NCI-H1694 treated with DMSO at 0.1 percent for 48 hours (cell line): ENCODE data around the gene BSPRY.

ENCODE experiments used
- DNase-seq: peaks from one replicate; lab custom pipeline; 2025; lab: John Stamatoyannopoulos, UW

The BSPRY gene

DNA sequence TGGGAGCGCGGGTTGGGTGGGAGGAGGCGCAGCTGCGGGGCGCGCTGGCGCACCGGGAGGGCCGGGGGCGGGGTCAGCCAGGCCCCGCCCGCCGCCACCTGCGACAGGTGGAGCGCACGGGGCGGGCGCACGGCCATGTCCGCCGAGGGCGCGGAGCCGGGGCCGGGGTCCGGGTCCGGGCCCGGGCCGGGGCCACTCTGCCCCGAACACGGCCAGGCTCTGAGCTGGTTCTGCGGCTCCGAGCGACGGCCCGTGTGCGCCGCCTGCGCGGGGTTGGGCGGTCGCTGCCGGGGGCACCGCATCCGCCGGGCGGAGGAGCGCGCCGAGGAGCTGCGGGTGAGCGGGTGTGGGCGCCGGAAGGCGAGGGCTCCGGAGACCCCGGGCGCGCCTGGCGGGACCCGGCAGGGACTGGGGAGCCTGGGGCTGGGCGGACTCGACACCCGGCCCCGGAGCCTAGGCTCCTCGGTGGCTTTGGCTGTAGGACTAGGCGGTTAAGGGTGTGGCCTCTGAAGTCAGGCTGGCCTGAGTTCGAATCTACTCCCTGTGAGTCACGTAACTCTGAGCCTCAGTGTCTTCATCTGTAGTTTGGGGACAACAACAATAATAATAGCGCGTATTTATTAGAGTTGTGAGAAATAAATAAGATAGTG, at the start of gene BSPRY:
Gene BSPRY, plus strand, starts transcription at position 97 of the 650 bp plus-strand sequence. Its CDS starts 39 bp downstream, at position 136.
- DNase-seq, result no peak

DNA sequence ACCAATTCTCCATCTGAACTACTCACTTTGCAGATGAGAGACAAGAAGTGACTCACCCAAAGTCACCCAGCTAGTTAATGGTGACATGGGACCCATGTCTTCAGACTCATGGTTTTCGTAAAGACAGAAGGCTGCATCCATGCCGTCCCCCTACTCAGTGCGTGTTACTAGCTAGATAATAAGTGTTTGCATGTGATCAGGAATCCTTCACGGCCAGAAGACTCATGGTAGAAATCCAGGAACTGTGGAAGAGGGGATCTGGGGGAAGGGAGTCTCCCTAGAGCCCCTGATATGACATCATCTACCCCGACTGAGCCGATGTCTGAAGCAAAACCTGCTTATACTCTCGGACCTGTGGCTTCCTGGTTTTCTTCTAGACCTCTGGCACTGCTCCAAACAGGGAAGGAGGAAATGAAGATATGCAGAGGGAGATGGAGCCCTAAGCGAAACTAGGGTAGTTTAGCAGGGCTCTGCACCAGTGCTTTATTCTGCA, 49.5 kb upstream of the BSPRY start:
- no peak for DNase-seq

DNA sequence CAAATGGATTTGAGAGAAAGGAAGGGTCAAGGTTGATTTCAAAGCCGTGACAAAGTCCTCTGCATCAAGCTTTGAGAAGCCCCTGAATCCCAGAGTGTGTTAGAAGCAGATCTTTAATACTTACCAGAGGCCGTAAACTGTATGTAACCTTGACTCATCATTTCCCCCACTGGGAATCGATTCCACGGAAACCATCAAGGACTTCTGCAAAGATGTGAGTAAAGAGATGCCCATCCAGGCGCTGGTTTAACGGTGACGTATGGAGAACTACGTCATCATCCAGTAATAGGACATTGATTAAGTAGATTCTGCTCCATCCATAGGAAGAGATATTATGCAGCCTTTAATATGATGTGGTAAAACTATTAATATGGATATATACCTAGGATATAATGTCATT, 47.8 kb upstream of the BSPRY start:
- no peak for DNase-seq

DNA sequence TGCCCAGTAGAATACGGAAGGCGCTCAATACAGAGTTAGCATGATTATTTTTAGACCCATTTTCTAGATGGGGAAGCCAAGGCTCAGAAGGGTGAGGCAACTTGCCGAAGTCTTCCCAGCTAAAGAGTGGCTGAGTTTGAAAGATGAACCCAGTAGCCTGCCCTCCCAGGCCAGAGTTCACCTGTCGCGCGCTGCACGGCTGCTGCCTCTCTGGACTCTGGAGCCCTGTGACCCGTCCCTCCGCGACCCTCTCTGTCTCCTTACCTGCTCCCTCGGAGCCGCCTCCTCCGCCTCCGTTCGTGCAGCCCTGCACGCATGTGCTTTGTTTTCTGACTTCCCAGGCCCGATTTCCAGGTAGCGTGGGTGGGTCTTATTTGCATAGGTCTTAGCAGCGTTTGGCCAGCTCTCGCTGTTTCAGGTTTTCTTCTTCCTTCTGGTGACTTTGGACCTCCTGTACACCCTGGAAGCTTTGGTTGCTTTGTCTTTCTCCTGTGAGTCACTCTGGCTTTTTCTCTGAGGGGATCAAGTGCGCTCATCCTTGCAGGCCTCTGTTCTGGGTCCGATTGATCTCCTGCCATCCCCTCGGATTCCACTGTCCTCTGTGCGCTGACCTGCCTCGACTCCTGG, 46.4 kb upstream of the BSPRY start, which contains the start of gene RNF183:
Gene RNF183, minus strand, starts transcription at position 585 of the 627 bp plus-strand sequence. CDS start 5,192 bp downstream, outside the sequence.
- no peak for DNase-seq

DNA sequence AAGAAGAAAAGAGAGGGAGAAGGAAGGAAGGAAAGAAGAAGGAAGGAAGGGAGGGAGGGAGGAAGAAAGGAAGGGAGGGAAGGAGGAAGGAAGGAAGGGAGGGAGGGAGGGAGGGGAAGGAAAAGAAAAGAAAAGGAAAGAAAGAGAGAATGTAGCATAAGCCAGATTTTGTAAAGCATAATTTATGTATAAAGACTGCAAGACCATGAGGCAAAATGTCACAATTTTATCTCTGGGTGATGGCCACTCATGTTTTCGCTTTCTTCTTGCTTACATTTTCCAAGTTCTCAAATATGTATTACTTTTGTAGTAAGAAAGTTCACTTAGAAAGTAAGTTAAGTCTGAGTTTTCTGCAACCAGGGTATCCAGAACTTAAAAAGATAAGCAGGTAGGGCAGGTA, 42.8 kb upstream of the BSPRY start:
- no peak for DNase-seq

DNA sequence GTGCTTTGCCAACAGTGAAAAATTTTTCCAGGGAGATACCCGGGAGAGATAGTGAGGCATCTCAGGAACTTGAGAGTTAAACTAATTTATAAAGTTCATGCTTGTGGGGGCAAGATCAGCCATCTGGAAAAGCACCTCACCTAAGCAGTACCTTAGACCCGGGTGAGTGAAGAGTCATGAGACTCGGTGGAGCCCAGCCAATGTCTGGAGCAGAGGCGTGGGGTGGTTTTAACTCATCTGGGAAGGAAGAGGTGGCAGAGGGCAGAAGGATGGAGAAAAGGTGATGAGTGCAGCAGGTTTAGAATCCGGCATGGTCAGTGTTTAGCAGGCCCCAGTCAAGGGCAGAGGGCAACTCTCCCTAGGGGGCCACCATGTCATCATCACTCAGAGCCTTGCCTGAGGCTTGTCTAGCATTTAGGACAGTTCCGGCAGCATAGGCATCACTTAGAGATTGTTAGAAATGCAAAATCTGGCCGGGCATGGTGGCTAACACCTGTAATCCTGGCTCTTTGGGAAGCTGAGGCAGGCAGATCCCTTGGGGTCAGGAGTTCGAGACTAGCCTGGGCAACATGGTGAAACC, 41.9 kb upstream of the BSPRY start:
- no peak for DNase-seq

DNA sequence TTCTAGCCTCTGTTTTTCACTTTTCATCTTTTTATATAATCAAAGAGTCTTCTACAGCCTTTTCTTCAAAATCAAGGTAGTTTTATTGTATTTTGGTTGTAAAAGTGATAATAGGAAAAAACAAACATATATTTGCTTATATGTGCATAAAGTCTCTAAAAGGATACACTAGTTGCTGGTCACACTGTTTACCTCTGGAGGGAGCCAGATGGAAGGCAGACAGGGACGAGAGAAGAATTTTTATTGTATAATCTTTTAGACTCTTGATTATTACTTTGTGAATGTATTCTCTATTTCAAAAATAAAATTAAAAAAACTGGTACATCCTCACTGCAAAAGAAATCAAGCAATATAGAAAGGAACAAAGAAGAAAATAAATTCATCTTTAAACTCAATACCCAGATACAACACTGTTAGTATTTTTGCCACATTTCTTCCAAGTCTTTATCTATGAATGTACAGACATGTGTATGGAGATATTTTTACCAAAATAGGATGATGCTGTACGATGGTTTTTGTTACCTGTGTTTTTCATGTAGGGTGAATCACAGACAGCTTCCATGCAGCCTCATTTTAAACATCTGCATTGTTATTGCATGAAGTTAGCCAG, 40.0 kb upstream of the BSPRY start:
- DNase-seq, result peak; percentile 53

DNA sequence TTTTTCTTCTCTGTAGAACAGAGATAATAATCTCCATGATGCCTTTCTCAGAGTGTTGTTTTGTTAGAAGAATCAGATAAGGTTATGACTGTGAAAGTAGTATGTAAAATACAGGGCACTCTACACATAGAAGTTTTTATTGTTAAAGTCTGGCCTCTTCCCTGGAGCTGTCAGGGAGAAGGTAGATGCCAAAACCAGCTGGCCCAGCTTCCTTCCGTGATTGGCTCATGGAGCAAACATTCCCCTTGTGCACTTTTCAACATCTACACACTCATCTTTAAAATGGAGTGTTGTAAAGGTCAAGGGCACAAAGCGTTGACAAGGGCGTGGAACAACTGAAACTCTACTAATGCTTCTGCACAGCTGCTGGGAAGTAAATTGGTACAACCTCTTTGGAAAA, 38.8 kb upstream of the BSPRY start:
- DNase-seq, result no peak

DNA sequence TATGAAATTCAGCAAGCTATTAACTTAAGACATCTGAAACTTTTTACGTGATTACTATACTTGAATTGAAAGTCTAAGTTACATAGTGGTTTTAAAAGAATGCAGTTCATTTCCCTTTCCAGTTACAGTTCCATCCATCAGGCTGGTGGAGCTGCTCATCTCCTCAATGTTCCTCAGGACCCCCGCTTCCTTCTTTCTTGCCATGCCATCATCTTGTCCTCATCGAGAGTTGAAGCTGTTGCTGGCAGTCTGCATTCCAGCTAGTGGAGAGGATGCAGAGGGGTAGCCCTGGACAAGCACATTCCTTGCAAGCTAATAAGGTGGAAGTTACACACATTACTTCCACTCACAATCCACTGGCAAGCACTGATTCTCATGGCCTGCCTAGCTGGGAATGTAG, 37.4 kb upstream of the BSPRY start:
- no peak for DNase-seq

DNA sequence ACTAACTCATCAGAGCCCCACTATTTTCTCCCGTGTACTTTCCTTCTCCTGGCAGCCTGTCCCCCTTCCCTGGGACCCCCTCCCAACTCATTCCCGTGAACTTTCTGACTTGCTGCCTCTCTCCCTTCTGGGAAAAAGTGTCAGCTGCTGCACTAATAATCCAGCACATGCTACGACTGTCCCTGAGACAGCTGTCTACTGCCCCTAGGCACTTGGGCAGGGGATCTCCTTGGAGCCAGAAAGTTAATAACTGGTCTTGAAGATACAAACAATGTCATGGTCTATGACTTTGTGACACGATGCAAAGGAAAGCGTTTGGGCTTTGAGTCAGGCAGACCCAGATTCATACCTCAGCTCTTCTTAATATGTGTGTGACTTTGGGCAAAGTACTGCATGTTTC, 36.1 kb upstream of the BSPRY start:
- DNase-seq, result no peak

DNA sequence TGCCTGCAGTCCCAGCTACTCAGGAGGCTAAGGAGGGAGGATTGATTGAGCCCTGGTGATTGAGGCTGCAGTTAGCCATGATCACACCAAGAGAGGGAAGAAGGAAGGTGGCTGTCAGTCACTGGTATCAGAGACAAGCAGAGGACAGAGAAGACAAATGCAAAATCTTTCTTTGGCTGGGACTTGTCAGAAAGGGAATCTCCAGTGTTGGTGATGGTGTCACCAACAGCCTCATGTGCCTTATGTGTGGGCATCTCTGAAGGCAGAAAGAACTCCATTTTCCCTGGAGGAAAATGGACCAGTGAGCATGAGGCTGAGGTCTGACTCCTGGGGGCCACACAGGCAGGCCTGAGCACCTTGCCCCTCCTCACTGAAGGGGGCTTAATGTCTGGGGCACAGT, 34.1 kb upstream of the BSPRY start:
- DNase-seq, result no peak

DNA sequence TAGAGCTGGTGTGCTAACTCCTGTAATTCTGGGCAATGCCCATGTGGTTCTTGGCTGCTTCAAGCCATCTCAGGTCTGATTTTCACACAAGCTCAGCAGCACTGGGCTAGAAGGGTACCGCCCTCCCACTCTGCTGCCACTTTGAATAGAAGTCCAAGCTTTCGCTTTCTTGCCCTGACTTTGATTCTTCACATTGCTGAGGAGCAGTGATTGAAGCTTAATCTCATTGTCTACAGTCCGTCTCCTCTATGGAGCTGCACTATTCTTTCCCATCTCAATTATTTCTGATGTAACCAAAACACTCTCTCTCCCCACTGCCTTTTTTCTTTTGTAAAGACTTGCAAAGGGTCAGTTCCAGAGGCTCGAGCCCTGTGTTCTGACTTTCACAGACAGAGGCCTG, 33.3 kb upstream of the BSPRY start:
- DNase-seq, result no peak

DNA sequence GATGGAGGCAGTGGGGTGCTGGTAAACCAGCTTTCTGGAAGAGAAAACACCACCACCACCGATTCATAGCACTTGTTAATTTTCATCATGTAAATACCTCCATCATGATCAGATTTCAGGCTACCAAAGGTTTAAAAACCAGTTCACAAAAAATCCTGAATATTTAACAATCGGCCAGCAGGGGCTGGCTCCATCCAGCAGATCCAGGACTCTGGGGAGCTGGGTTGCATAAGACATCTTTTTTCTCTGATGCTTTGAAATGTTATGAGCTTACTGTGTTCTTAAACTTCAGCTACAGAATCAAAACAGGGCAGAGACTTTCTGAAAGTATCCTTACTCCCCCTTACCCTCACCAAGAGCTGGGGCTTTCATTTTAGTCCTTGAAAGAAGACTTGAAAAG, 31.6 kb upstream of the BSPRY start:
- DNase-seq, result no peak

DNA sequence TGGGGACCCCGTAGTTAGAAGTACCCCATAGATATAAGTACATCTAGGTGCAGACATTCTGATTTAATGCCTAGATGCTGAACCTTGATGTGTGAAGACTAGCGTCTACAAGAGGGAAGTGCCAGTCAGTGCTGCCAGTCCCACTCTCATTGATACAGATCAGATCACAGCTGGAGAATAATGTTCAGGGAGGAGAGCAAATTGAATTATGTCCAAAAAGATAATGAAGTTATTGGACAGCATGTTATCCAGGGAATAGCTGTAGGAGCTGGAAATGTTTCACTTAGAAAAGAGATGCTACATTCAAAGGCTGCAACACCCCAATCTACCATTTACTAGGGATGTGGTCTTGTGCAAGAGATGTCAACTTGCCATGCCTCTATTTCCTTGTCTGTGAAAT, 30.3 kb upstream of the BSPRY start:
- DNase-seq, result no peak

DNA sequence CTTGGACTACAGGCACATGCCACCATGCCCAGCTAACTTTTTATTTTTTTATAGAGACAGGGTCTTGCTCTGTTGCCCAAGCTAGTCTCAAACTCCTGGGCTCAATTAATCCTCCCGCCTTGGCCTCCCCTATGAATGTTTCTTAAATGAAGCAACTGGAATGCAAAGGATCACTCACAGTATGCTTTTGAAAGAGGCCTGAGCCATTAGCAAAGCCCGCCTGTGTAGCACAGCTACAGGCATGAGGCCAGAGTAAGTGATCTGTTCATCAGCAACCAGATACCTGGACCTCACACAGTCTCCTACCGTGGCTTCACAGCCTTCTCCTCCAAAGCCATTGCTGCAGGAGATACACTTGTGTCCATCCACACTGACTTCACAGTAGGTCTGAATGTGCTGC, 29.3 kb upstream of the BSPRY start:
- no peak for DNase-seq

DNA sequence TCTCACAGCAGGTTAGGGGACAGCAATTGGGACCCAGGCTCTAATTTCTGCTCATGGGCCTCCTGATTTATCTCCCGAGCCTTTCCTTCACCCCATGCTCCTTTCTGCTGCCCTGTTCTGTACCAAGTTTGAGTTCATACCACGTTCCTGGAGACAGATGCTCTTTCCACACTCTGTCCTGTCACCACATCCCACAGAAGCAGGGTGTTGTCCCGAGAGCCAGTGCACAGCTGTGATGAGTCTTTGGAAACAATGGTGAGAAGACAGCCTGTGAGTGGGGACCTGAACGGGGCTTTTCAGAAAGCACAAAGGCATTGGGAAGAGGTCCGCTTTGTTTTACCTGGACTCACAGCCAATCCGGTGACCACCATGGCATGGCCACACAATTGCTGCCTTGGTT, 26.7 kb upstream of the BSPRY start:
- no peak for DNase-seq

DNA sequence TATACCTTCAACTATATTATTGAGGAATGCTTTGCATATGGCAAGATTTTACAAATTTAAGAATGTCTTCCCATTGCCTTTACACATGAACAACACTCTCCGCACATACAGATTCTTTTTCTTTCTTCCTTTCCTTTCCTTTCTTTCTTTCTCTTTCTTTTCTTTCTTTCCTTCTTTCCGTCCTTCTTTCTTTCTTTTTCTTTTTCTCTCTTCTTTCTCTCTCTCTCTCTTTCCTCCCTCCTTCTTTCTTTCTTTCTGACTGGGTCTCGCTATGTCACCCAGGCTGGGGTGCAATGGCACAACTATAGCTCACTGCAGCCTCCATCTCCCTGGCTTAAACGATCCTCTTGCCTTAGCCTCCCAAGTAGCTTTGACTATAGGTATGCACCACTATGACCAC, 23.1 kb upstream of the BSPRY start:
- DNase-seq, result no peak

DNA sequence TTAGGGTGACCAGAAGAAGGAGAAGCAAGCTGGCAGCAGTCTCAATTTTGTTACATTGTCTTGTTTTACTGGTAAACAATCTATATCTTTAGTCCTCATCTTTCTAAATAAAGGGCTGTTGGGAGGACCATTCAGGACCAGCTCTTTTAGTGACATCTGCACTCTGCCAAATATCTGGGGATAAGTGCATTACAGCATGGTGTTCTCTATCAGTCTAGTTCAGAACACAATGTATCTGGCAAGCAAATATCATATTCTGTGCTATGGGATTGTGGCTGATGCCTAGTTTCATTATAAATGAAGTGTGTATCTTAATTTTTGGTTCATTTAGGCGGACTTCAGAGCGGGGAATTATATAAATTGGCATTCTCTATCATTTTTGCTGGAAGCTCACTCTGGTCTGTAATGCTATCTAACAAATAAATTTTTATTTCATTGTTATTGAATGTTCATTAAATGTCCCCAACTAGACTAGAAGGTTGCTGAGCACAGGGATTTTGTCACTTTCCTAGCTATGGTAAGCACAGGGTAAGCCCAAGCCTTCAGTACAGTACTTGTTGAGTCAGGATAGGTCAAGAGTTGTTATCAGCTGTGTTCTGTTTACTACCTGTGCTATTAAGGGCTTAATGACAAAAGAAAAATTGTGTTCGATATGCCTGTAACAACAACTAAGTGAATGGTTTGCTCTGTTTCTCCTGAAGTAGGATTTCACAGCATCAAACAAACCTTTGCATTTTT, 21.1 kb upstream of the BSPRY start:
- DNase-seq, result no peak

DNA sequence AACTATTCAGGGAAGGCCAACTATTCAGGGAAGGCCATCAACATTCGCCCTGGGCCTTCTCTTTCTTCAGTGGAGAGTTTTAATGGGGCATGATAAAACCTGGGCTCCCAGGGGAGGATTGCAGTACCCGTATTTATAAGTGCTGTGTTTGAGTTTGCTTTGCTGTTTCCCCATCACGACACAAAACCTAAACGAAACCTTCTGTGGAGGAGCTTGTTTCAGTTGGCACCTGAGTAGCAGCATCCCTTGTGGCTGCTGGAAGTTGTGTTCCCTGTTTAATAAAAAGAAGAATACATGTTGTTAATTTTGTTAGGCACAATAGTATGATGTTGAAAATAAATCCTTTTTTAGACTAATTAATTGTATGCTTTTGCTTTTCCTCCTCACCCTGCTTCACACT, 17.6 kb upstream of the BSPRY start:
- DNase-seq, result no peak

DNA sequence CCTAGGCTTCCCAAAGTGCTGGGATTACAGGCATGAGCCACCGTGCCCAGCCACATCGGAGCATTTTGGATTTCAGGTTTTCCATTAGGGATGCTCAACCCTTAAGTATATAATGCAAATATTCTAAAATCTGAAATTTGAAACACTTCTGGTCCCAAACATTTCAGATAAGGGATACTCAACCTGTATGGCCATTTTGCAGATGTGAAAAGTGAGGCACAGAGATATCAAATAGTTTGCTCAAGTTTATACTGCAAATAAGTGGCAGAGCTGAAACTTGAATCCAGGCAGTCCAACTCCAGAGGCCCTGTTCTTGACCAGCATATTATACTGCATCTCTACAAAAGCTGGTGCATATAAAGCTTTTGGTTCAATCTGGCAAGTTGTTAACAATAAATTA, 11.6 kb upstream of the BSPRY start:
- no peak for DNase-seq

DNA sequence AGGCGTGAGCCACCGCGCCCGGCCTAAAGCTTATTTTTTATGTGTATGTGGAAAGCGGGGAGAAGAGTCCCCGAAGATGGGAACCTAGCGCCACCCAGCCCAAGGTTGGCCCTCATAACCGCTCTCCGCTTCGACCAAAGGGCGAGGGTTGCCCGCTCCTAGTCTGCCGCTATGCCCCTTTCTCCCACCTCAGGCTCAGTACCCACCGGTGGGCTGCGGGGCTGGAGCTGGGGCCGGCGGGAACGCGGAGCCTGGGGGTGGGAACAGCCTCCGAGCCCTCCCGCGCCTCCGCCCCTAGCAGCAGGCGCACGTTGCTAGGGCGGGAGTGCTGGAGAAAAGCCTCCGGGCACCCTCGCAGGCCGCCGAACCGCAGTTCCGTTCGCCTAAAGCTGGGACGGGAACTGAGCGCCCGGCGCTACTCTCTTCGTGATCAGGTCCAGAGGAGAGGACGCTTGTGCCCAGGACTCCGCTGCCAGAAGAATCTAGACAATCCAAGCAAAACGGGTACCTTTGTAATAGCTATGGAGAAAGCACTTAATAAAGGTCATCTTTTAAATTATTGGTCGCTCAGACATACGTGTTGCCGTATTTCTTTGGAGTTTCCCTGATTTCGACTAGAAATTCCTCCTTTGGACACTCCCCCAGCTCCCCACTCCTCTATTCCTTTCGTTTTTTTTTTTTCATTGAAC, 9.2 kb upstream of the BSPRY start, which contains the start of gene WDR31:
Gene WDR31, minus strand, starts transcription at position 265 of the 689 bp plus-strand sequence. CDS start 8,253 bp downstream, outside the sequence.
- peak; percentile 70 for DNase-seq
